Measurements from ENCODE around the gene DENND1A.

The DENND1A gene

GRCh38 chr9:123723135-123723875 lies 206.6 kb downstream of the DENND1A start:
- DNase-seq (ENCODE audit: low spot score), result no peak

DNA sequence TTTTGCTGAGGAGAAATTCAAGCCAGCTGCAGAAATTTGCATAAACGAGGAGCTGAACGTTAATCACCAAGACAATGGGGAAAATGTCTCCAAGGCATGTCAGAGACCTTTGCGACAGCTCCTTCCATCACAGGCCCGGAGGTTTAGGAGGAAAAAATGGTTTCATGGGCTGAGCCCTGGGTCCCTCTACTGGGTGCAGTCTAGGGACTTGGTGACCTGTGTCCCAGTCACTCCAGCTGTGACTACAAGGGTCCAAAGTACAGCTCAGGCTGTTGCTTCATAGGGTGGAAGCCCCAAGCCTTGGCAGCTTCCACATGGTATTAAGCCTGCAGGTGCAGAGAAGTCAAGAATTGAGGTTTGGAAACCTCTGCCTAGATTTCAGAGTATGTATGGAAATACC lies 207.5 kb downstream of the DENND1A start:
- no peak for DNase-seq (ENCODE audit: low spot score)

GRCh38 chr9:123718188-123718587 lies 211.7 kb downstream of the DENND1A start:
- no peak for DNase-seq (ENCODE audit: low spot score)

DNA sequence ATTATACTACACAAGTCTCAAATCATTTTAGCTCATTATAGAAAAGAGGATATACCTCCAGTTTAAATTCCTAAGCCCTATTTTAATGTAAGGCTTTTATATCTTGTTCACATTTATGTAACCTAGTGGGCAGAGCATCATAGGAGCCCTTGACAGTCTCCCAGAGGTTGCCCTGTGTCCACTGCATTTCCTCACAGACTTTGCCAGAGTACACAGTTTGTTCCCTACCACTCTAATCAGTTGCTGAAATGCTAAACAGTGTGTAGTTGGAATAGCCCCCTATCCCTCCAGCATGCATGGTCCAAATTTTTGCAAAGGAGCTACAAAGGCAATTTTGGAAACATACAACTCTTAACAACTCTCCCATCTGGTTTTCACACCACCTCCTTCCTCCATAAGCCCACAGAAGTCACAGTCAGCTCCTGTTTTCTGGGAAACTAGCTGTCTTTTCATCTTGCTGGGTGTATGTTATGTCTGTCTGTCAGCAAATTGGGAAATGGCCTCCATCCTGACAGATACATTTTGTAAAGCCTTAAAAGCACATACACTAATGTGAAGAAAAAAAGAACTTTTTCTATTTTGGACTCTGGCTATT lies 212.2 kb downstream of the DENND1A start:
- DNase-seq (ENCODE audit: low spot score), result no peak

DNA sequence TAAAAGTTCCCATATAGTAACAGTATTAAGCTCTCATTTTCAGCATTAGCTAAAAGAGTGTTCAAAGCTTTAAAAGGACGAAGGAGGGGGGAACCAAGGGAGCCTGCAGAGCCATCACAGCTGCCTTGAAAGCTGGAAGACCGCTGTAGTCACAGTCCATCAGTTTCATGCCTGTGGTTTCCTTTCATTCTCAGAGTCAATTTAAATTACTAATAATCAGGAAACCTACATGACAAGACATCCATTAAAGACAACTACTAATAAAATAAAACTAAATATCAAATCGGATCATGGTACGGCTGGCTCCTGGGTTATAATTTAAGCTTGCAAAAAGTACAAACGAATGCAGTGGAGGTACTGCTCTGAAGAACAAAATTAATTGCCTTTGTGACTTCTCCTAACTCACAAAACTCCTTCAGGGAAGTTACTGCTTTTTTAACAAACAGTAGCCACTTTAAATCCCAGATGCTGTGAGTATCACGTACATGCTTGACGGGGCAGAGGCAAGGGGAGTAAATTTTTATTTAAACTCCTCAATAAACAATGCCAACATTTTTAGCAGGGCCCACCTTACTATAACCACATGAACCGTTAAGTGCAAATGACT lies 213.5 kb downstream of the DENND1A start:
- DNase-seq (ENCODE audit: low spot score), result no peak

- DNase-seq (ENCODE audit: low spot score), result no peak
Observed at GRCh38 chr9:123715258-123715657, 214.7 kb downstream of the DENND1A start.

GRCh38 chr9:123713282-123713681 lies 216.6 kb downstream of the DENND1A start:
- DNase-seq (ENCODE audit: low spot score), result no peak

GRCh38 chr9:123712399-123712798 lies 217.5 kb downstream of the DENND1A start:
- no peak for DNase-seq (ENCODE audit: low spot score)

DNA sequence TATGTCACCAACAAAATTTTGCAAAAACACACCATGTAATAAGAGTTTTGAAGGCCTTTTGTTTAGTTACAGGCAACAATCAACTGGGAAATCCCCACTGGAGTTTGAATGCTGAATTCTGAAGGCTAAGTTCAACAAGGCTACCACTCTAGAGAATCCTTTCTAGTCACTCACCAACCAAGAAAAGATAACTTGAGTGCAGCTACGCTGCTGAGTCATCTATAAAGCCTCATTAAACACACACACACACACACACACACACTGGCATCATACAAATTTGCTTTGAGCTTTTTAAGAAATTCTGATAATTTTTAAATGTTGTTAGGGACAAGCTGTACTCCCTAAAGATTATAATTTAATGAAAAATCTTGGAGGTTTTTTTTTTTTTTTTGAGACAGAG lies 219.6 kb downstream of the DENND1A start:
- DNase-seq (ENCODE audit: low spot score), result peak; percentile 30

DNA sequence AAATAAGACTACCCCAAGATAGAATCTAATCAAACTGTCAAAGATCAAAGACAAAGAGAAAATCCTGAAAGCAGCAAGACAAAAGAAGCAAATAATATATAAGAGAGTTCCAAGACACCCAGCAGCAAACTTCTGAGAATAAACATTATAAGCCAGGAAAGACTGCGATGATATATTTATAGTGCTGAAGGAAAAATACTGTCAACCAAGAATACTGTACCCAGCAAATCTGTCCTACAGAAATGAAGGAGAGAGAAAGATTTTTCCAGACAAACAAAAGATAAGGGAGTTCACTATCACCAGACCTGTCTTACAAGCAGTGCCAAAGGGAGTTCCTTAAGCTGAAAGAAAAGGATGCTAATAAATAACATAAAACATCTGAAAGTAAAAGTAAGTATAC lies 227.4 kb downstream of the DENND1A start:
- no peak for DNase-seq (ENCODE audit: low spot score)

DNA sequence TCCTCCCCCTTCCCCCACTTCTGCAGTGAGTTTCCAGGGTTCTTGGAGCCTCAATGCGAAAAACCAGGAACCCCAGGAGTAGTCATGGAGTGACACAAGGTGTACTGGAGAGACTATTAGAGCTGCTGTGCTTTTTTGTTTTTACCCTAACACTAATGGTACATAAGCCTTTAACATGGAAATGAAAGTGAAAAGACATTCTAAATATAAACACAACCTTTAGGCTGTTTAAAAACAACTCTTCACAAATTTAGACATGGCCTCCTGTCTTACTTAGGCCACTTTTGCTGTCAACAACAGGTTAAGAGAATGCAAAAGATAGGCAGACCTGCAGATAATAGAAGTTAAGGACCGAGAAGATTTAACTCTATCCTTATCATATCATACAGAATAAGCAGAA lies 232.2 kb downstream of the DENND1A start:
- no peak for DNase-seq (ENCODE audit: low spot score)

DNA sequence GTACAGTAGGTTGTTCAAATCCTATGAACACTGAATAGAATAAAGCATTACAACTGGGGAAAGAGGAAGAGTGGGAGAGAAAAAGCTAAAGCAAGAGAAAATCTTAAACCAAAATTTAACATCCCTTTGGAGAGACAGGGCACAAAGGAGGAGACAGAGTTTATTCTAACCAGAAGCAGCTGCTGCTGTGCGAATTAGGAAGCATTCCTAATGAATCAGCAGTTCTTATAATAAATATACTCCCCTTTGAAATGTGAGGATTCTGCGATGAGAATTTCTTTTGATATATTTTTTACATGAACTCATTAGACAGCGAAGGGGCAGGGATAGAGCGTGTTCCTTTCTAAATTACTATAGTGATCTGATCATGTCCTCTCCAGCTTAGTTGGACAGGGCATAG lies 233.4 kb downstream of the DENND1A start:
- DNase-seq (ENCODE audit: low spot score), result no peak

DNA sequence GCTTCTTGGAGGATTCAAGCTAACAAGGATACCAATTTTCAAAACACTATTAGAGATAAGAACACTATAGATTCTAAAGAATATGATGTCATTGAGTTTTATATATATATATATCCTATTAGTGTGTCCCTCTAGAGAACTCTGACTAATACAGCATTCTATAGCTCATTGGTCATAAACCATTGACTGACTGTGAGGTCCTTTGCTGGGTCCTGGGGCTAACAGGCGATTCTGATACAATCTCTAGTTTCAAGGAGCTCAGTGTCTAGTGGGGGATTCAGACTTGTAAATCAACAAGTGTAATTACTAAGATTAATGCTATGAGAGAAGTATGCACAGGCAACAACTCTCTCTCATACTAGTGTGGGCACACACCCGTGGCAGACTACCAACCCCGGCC lies 234.5 kb downstream of the DENND1A start:
- peak; percentile 22 for DNase-seq (ENCODE audit: low spot score)

DNA sequence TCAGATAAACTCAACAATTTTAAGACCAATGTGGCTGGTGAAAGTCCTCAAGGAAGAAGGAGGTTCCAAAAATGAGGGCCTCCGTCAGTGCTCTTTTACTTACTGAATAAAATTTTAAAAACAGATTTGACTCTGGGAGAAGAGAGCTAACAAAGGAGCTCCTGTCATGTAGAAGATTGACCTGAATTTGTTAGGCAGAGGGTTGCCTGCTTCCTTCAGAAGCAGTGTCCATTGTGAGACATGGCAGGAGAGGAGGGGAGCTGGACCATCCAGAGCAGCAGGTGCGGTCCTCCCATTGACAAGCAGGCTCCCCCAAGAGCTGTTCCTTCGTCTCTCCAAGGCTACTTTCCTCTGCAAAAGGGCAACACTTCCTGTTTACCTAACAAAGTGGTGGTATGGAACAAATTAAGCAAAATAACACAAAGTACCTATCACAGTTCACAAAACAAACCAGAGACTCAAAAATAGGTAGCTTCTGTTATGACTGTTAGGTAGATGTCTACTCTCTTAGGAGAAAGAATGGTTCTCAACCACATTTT lies 238.1 kb downstream of the DENND1A start:
- DNase-seq (ENCODE audit: low spot score), result no peak

GRCh38 chr9:123689701-123690428 lies 240.1 kb downstream of the DENND1A start:
- DNase-seq (ENCODE audit: low spot score), result no peak

DNA sequence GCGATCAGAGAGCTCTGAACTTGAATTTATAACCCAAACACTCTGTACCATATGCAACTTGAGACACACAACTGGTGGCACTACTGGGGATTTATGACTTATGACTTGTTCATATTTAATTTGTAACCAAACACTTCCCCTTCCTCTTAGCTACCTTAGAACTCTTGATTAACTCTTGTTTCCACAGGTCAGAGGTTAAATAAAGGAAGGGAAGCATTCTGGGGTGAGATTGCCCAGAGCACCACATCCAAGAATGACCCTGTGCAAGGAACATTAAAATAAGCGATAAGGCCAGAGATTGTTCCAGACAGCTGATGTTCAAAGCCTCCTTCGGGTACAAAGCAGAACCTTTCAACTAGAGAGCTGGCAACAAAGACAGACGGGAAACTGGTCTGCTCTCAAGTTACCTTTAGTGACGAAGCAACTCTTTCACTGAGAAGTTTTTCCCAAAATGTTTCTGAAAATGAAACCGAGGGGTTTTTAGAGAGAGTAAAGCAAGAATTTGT lies 242.6 kb downstream of the DENND1A start:
- no peak for DNase-seq (ENCODE audit: low spot score)

DNA sequence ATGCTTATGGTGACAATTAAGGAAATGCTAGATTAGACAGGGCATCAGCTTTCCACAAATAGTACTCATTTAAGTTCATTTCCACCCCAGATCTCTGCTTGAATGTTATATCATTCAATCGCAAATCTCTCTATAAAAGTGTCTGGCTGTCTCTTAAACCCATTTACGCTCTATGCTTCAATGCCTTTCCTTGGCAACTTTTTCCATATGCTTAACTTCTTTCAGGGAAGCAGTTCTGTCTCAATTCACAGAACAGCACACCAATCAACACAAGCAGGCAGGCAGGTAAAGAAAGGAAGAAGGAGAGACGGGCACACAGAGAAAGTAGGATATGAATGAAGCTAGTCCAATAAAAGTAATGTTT lies 243.1 kb downstream of the DENND1A start:
- no peak for DNase-seq (ENCODE audit: low spot score)

GRCh38 chr9:123686131-123686828 lies 243.6 kb downstream of the DENND1A start:
- no peak for DNase-seq (ENCODE audit: low spot score)

DNA sequence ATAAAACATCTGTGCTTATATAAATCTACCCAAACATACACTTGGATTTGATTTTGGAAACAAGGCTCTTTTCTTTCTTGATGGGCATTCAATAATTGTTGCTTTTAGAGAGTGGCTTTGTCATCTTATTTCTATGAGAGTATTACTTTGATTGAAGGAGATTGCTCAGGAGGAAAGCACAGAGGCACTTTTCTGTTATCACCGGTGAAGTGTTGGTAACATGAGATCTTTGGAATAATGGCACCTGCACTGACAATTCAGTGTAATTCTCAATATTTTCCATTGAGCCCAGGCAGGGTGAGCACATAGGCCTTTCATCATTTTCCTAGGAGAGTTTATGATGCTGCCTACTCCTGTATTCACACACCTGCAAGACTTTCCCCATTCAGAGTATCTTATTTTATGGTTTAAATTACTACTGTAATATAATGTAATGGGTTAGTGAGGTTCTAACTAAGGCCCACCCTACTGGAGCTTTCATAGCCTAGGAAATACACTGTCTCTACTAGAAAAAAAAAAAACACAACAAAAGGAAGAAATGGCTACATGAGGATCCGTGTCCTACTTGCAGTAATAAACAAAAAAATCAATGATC lies 244.3 kb downstream of the DENND1A start:
- no peak for DNase-seq (ENCODE audit: low spot score)

- no peak for DNase-seq (ENCODE audit: low spot score)
Observed at GRCh38 chr9:123684393-123685149, 245.4 kb downstream of the DENND1A start.

DNA sequence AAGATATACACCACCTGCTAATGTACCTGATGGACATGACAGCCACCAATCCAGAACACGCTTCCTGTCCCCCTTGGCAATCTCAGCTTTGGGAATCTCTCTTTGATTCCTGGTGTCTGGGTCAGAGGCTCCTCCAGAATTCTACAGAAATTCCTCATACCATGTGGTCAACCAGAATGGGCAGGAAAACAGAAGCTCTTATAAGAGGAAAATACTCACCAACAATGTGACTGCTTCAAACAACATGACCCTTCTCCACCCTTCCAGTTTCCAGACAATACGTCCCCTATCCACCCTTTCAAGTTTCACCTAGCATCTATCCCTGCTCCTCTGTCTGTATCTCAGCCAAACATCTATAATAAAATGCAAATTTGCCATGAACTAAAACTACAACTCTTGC lies 247.2 kb downstream of the DENND1A start:
- no peak for DNase-seq (ENCODE audit: low spot score)
